ENCODE results near the gene TBCEL.
"Not testable (repeated sequence)": the region's sequence is repeated elsewhere in the genome, so short reads cannot be mapped to it uniquely, and the experiment has no call there.

TBCEL gene

DNA sequence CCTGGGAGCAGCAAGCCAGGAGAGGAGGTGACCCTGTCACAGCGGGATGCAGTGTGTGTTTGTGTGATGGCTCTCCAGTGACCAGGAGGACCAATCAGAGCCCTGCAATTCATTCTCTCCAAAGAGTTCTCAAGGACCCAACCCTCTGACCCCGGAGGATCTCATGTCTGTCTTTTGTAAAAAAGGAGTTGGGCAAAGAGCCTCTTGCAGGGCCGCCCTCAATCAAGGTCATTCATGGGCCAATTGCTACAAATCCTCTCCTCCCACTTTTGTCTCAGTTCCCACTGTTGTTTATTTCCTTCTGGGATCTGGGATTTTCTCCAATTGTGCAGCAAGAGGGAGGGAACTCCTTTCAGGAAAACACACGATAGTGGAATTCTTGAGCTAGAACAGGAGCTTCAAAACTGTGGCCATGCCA is 81.2 kb downstream of the TBCEL start:
- FAIRE-seq, result no peak
- no peak for DNase-seq (ENCODE audit: insufficient read length, low spot score)
- TF ChIP-seq POU2F2 (IDR thresholded peaks at IDR 0.05; ENCODE audit: low read depth, low read length) (no peak), POLR2A (IDR thresholded peaks at IDR 0.05; ENCODE audit: low read depth, low read length) (no peak), SPI1 (IDR thresholded peaks at IDR 0.05; ENCODE audit: low read depth, low read length) (no peak), POLR2AphosphoS5 (IDR thresholded peaks at IDR 0.05; ENCODE audit: low read depth, low read length) (no peak), TAF1 (IDR thresholded peaks at IDR 0.05; ENCODE audit: low read depth, low read length) (no peak), PAX5 (IDR thresholded peaks at IDR 0.05; ENCODE audit: insufficient read depth, low read length, severe bottlenecking) (no peak)

DNA sequence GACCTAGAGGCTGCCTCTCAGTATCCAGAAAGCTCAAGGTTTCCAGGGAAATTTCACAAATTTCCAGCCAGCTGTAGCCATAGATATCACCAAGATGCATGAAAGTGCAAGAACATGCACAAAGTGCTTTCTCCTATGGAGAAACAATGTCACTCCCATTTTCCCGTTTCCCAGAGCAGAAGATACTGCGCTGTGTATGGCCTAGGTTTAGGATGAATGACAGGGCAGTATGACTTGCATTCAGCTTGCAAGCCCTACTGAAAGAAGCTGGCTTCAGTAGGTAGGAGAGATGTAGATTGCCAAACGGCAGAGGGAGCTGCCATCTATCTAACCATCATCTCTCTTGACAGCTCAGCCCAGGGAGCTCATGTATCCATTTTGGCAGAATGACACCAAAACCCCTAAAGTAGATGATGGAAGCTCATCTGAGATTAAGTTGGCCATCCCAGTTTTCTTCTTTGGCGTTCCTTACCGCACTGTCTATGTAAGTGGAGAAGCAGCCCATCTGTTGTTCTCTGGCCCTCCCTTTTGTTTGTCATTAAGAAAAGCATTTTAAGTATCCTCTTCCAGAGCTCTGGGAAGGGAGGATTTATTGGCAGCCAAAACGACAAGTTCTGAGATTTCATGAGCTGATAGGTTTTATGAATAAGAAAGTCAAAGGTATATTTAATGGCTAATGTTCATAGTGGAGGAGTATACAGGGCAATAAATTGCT is 81.7 kb downstream of the TBCEL start:
- FAIRE-seq (no peak), DNase-seq (ENCODE audit: insufficient read length, low spot score) (no peak)
- no peak for TF ChIP-seq POU2F2 (IDR thresholded peaks at IDR 0.05; ENCODE audit: low read depth, low read length)
- TF ChIP-seq POLR2A (IDR thresholded peaks at IDR 0.05; ENCODE audit: low read depth, low read length), result no peak
- no peak for TF ChIP-seq SPI1 (IDR thresholded peaks at IDR 0.05; ENCODE audit: low read depth, low read length)
- no peak for TF ChIP-seq POLR2AphosphoS5 (IDR thresholded peaks at IDR 0.05; ENCODE audit: low read depth, low read length)

DNA sequence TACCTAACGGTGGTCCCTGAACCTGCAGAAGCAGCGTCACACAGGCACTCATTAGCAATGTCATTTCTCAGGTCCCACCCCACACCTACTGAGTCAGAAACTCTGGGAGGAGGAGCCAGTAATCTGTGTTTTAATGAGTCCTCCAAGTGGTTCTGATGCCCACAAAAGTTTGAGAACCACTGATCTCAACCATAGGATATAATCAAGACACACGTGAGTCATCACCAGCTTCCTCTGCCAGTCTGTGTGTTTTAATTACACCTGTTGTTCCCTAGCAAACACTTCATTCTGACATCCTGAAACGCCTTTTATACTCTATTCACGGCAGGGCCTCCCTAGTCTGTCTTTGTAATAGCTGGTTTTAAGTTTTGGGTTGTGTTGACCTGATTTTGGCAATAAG is 82.9 kb downstream of the TBCEL start:
- no peak for DNase-seq (ENCODE audit: insufficient read length, low spot score)
- no peak for TF ChIP-seq TAF1 (IDR thresholded peaks at IDR 0.05; ENCODE audit: low read depth, low read length)
- TF ChIP-seq POU2F2 (IDR thresholded peaks at IDR 0.05; ENCODE audit: low read depth, low read length), result no peak
- TF ChIP-seq POLR2AphosphoS5 (IDR thresholded peaks at IDR 0.05; ENCODE audit: low read depth, low read length), result no peak
- TF ChIP-seq PAX5 (IDR thresholded peaks at IDR 0.05; ENCODE audit: insufficient read depth, low read length, severe bottlenecking), result no peak
- no peak for TF ChIP-seq POLR2A (IDR thresholded peaks at IDR 0.05; ENCODE audit: low read depth, low read length)
- no peak for TF ChIP-seq SPI1 (IDR thresholded peaks at IDR 0.05; ENCODE audit: low read depth, low read length)
- no peak for FAIRE-seq

DNA sequence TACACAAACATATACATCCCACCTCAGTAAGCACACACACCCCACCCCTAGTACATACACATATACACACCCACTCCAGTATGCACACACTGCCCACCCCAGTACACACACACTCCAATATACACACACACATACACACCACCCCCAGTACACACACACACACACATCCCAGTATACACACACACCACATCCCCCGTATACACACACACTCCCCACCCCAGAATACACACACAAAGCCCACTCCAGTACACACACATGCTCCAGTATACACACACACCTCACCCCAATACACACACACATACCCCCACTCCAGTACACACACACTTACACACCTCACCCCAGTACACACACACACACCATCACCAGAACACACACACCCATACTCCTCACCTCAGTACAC is 84.5 kb downstream of the TBCEL start:
- FAIRE-seq (peak; percentile 59), DNase-seq (ENCODE audit: insufficient read length, low spot score) (no peak)
- TF ChIP-seq POLR2A (IDR thresholded peaks at IDR 0.05; ENCODE audit: low read depth, low read length) (no peak), PAX5 (IDR thresholded peaks at IDR 0.05; ENCODE audit: insufficient read depth, low read length, severe bottlenecking) (no peak), TAF1 (IDR thresholded peaks at IDR 0.05; ENCODE audit: low read depth, low read length) (no peak), SPI1 (IDR thresholded peaks at IDR 0.05; ENCODE audit: low read depth, low read length) (no peak), POLR2AphosphoS5 (IDR thresholded peaks at IDR 0.05; ENCODE audit: low read depth, low read length) (no peak), POU2F2 (IDR thresholded peaks at IDR 0.05; ENCODE audit: low read depth, low read length) (no peak)

DNA sequence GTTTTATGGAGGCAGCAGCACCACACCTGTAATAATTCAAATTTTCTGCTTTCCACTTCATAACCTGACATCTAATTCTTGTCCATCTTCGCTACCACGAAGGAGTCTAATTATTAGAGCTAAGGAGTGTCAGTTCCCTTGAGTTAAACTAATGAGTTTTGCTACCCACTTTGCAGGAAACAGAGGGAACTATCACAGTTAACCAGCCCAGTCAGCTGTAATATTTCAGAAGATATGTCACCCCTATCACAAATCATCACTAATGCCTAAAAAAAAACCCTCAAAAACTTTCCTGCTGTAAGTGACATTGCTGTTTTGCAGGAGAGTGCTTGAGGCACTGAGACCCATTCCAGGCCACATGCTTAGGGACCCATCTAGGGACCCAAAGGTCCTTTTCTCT is 85.6 kb downstream of the TBCEL start:
- FAIRE-seq, result no peak
- no peak for DNase-seq (ENCODE audit: insufficient read length, low spot score)
- TF ChIP-seq POLR2AphosphoS5 (IDR thresholded peaks at IDR 0.05; ENCODE audit: low read depth, low read length) (no peak), POU2F2 (IDR thresholded peaks at IDR 0.05; ENCODE audit: low read depth, low read length) (no peak)

DNA sequence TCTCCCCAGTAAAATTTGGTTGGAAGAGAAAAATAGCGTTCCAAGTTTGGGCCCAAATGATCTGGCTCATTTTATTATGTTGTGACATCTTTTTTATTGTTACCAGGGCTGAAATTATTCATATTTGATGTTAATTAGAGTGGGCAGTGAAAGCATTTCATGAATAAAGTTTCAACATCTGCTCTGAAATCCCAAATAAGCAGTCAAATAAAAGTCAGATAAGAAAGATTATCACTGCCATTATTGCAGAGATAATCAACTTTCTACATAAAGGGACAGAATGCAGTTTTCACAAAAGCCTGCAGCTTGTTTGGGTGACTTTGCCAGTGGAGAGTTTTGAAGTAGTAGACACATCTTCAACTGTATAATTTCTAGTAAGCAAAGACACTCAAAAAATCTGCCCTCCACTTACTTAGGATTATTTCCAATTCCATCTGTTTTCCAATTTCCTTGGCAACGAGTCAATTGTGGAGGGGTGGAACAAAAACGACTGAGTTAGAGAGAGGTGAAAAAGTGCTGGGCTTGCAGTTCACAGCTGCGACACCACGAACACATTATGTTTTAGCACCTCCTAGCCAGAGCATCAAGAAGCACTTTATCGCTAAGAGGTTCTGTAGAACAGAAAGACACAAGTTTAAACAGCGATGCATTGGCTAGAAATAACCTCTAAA is 86.1 kb downstream of the TBCEL start:
- TF ChIP-seq PAX5 (IDR thresholded peaks at IDR 0.05; ENCODE audit: insufficient read depth, low read length, severe bottlenecking), result no peak
- TF ChIP-seq POLR2AphosphoS5 (IDR thresholded peaks at IDR 0.05; ENCODE audit: low read depth, low read length), result no peak
- no peak for TF ChIP-seq TAF1 (IDR thresholded peaks at IDR 0.05; ENCODE audit: low read depth, low read length)
- no peak for TF ChIP-seq POLR2A (IDR thresholded peaks at IDR 0.05; ENCODE audit: low read depth, low read length)
- TF ChIP-seq POU2F2 (IDR thresholded peaks at IDR 0.05; ENCODE audit: low read depth, low read length), result no peak
- TF ChIP-seq SPI1 (IDR thresholded peaks at IDR 0.05; ENCODE audit: low read depth, low read length), result no peak
- peak; percentile 31 for FAIRE-seq

DNA sequence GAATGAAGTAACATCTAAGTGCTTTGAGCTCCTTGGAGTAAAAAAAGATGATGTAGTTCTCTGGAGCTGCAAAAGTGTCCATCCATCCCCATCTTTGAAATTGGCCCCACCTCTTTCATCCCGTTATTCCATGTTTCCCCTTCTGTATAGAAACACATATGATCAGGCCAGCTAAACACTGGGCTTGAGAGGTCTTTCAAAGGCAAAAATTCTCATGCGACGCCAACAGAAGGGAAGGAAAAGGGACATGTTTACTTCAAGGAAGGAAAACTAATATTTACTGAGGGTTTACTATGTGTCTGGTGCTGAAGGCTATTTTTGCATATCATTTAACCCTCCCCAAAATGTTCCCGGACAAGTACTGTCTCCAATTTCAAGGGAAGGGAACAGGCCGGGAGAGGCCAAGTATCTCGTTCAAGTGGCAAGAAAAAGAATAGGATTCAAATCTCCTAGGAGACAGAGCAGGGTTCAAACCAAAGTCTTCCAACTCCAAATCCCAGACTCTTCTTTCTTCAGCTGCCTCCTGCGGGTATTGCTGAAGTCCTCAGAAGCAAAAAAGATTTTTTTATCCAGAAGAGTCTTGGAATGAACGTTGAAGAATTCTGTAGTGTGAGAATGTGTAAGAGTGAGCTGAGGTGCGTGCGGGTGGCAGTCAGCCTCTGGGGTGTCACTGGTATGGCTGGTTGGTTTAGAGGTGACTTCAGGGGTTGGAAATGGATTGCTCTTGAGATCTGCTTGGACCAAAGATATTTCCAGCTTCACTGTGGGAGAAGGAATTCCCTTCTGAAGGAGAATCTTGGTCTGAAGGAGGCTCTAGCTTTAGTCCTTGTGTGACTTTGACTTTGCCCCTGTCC is 87.2 kb downstream of the TBCEL start:
- FAIRE-seq, result no peak
- DNase-seq (ENCODE audit: insufficient read length, low spot score), result no peak
- TF ChIP-seq PAX5 (IDR thresholded peaks at IDR 0.05; ENCODE audit: insufficient read depth, low read length, severe bottlenecking), result no peak
- no peak for TF ChIP-seq POLR2A (IDR thresholded peaks at IDR 0.05; ENCODE audit: low read depth, low read length)
- no peak for TF ChIP-seq POLR2AphosphoS5 (IDR thresholded peaks at IDR 0.05; ENCODE audit: low read depth, low read length)
- no peak for TF ChIP-seq TAF1 (IDR thresholded peaks at IDR 0.05; ENCODE audit: low read depth, low read length)
- no peak for TF ChIP-seq SPI1 (IDR thresholded peaks at IDR 0.05; ENCODE audit: low read depth, low read length)
- no peak for TF ChIP-seq POU2F2 (IDR thresholded peaks at IDR 0.05; ENCODE audit: low read depth, low read length)

More for the DNA sequence above, 86.1 kb downstream of the TBCEL start:
- DNase-seq (ENCODE audit: insufficient read length, low spot score), result no peak

DNA sequence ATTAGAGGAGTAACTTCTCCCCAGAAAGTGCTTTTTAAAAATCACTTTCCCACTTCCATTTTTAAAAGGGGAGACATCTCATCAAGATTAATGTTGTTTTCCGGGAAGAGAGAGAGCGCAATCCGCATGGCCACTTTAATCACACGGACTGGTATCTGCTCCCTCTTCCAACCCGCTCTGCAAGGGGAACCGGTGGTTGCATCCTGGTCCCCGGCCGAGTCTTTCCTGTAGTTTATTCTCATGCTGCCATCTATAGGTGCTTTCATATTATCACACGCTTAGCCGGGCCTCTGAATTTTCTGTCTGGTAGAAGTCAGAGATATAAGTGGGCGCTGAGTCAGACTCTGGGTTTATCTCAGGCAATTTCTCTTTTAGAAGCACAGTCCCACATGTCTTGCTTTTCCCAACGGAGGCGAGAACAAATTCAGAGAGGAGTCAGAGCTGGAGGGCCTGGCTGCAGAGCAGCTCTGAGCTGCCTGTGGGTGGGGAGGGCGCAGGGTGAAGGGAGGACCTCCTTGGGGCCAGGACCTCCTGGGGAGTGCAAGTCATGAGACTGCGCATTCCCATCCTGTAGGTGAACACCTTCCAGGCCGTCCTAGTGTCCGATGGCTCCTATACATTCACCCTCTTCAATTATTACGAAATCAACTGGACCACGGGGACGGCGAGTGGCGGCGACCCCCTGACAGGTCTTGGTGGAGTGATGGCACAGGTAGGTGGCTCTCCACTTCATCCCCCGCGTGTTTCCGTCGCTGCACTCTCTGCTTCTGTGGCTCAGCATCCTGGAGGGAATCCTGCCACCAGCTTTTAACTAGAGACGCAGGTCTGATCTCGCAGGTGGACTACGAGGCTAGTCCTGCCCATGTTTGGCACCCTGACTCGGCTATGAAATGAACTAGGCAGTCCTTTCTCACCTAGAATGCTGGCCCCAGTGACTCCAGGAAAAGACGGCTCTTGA is 88.9 kb downstream of the TBCEL start:
- DNase-seq (ENCODE audit: insufficient read length, low spot score) (peak; percentile 51), FAIRE-seq (peak; percentile 71)
- TF ChIP-seq SPI1 (IDR thresholded peaks at IDR 0.05; ENCODE audit: low read depth, low read length), result peak; percentile 63
- no peak for TF ChIP-seq PAX5 (IDR thresholded peaks at IDR 0.05; ENCODE audit: insufficient read depth, low read length, severe bottlenecking)

DNA sequence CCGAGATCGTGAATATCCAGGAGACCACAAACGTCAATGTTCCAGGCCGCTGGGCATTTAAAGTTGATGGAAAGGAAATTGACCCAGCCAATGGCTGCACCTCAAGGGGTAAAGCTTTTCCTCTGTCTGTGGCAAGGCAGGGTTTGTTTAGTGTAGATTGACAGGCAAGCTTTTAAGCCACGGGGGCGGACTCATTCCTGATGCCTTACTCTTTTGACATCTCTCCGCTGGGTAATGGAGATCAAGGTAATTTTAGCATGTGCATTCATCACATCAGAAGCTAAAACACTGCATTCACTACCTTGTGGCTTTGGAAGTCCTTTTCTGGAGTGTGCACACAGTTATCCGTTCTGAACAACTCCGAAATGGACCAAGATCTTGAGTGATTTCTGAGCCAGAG is 89.7 kb downstream of the TBCEL start:
- no peak for DNase-seq (ENCODE audit: insufficient read length, low spot score)
- no peak for FAIRE-seq
- TF ChIP-seq POU2F2 (IDR thresholded peaks at IDR 0.05; ENCODE audit: low read depth, low read length) (no peak), TAF1 (IDR thresholded peaks at IDR 0.05; ENCODE audit: low read depth, low read length) (no peak), PAX5 (IDR thresholded peaks at IDR 0.05; ENCODE audit: insufficient read depth, low read length, severe bottlenecking) (no peak), POLR2A (IDR thresholded peaks at IDR 0.05; ENCODE audit: low read depth, low read length) (no peak), POLR2AphosphoS5 (IDR thresholded peaks at IDR 0.05; ENCODE audit: low read depth, low read length) (no peak), SPI1 (IDR thresholded peaks at IDR 0.05; ENCODE audit: low read depth, low read length) (no peak)

DNA sequence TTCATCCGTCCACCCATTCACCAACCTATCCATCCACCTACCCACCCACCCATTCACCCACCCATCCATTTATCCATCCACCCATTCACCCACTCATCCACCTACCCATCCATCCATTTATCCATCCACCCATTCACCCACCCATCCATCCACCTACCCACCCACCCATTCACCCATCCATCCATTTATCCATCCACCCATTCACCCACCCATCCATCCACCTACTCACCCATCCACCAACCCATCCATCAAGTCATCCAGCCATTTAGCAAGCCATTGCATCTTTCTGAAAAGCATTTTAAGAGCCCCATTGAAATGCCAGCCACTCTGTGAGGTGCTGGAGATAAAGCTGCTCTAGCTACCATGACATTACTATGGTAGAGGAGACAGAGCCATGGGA is 91.1 kb downstream of the TBCEL start:
- not testable (repeated sequence) for DNase-seq (ENCODE audit: insufficient read length, low spot score); FAIRE-seq
